ENCODE measurements around the gene TCAIM. TPM values are rescaled to one million over a fixed set of nuclear protein-coding genes. Genes with fewer than 3 reads are reported as not detected.

The TCAIM gene
- total RNA-seq, 2 donors from 2014 or later = 20.2 to 26.2 TPM

GRCh38 chr3:44359146-44359751, 20.7 kb downstream of the TCAIM start:
- Histone ChIP-seq H3K9me3 (no peaks in the 10 kb centered on the region), H3K27ac (no peak overlapping the region), H3K4me3 (no peak overlapping the region), H3K4me1 (no peaks in the 10 kb centered on the region), H3K36me3 (no peaks in the 10 kb centered on the region), H3K9ac (ENCODE audit: low read depth in 2 of 2, low read length in 2 of 2) (no peak overlapping the region), H3K27me3 (no peaks in the 10 kb centered on the region)
- no peak for DNase-seq
- no peak for TF ChIP-seq CTCF (IDR thresholded peaks at IDR 0.05)
- intact Hi-C loops (cut with DNase I) = no loop called here

GRCh38 chr3:44363591-44363990, 25.0 kb downstream of the TCAIM start:
- DNase-seq = no peak
- Histone ChIP-seq H3K4me1 (no peaks in the 10 kb centered on the region), H3K36me3 (no peaks in the 10 kb centered on the region), H3K27ac (no peak overlapping the region), H3K4me3 (no peak overlapping the region), H3K27me3 (no peaks in the 10 kb centered on the region), H3K9me3 (no peaks in the 10 kb centered on the region), H3K9ac (ENCODE audit: low read depth in 2 of 2, low read length in 2 of 2) (no peak overlapping the region)
- no peak for TF ChIP-seq CTCF (IDR thresholded peaks at IDR 0.05)
- intact Hi-C loops (cut with DNase I) = no loop called here

DNA sequence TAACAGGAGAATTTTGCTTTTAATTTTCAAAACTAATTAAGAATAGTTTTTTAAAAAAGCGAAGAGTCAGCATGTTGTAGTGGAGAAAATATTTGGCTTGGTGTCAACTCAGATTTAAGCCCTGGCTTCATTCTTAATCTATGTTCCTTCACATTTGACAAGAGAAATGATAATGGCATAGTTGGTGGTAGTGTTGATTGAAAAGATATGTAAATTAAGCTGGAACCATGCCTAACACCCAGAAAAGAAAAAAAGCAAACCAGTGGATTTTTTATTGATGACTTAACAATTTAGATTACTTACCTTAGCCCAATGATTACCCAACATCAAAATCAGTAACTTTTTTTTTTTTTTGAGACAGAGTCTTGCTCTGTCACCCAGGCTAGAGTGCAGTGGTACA, 27.4 kb downstream of the TCAIM start:
- no peaks in the 10 kb centered on the region for H3K4me1 ChIP-seq
- no peak for TF ChIP-seq CTCF (IDR thresholded peaks at IDR 0.05)
- no peak for DNase-seq
- H3K27me3 ChIP-seq = no peaks in the 10 kb centered on the region
- intact Hi-C loops (cut with DNase I) = no loop called here
- no peaks in the 10 kb centered on the region for H3K9me3 ChIP-seq
- no peaks in the 10 kb centered on the region for H3K36me3 ChIP-seq
- H3K9ac ChIP-seq (ENCODE audit: low read depth in 2 of 2, low read length in 2 of 2) = no peak overlapping the region
- H3K27ac ChIP-seq = no peak overlapping the region
- H3K4me3 ChIP-seq = no peak overlapping the region

GRCh38 chr3:44375450-44375849, 36.9 kb downstream of the TCAIM start:
- no peak overlapping the region for H3K27ac ChIP-seq
- H3K9me3 ChIP-seq = no peaks in the 10 kb centered on the region
- H3K9ac ChIP-seq (ENCODE audit: low read depth in 2 of 2, low read length in 2 of 2) = no peak overlapping the region
- no peak overlapping the region for H3K4me3 ChIP-seq
- H3K36me3 ChIP-seq = no peaks in the 10 kb centered on the region
- no peak for DNase-seq
- intact Hi-C loops (cut with DNase I) = no loop called here
- no peaks in the 10 kb centered on the region for H3K27me3 ChIP-seq
- no peaks in the 10 kb centered on the region for H3K4me1 ChIP-seq
- no peak for TF ChIP-seq CTCF (IDR thresholded peaks at IDR 0.05)

DNA sequence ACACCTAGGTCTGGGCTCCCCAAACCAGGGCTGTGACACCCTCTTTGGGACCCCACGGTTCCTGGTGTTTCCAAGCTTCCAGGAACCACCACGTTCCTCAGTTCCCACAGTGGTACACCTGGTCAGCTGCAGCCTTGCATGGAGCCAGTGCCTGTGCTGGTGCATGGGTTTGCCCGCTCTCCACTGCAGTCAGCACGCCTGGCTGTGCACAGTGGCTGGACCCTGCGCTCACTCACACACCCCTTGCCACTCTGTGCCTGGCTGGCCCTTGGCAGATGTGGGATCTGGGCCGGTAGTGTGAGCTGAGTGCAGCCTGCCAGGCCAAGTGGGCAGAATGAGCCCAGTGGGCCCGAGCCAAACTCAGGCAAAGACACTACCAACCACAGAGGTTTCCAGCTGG, 48.8 kb downstream of the TCAIM start:
- Histone ChIP-seq H3K27me3 (no peaks in the 10 kb centered on the region), H3K27ac (no peak overlapping the region), H3K9me3 (no peaks in the 10 kb centered on the region), H3K36me3 (no peaks in the 10 kb centered on the region), H3K4me3 (no peak overlapping the region), H3K4me1 (no peaks in the 10 kb centered on the region), H3K9ac (ENCODE audit: low read depth in 2 of 2, low read length in 2 of 2) (no peak overlapping the region)
- intact Hi-C loops (cut with DNase I) = no loop called here
- DNase-seq = no peak
- no peak for TF ChIP-seq CTCF (IDR thresholded peaks at IDR 0.05)

Data from colonic mucosa (tissue), 4 donors.